ENCODE measurements around the gene RNF144B. TPM values are rescaled to one million over a fixed set of nuclear protein-coding genes. Genes with fewer than 3 reads are reported as not detected.

The RNF144B gene
- polyA plus RNA-seq, 2 of the 4 experiments (the other 2 are of a cell fraction) = 0.36 to 0.49 TPM

GRCh38 chr6:18349386-18349785, 37.8 kb upstream of the RNF144B start:
- no peak overlapping the region for H3K4me3 ChIP-seq
- ChIA-PET POLR2A (no interaction called here), CTCF (no interaction called here)
- TF ChIP-seq KDM1A (IDR thresholded peaks at IDR 0.05; ENCODE audit: low read depth) = no peak
- TF ChIP-seq SMC3 (IDR thresholded peaks at IDR 0.05) = no peak
- ATAC-seq (no peak), DNase-seq (ENCODE audit: low read depth in 1 of 2, low spot score in 1 of 2) (no peak), FAIRE-seq (no peak)
- no peaks in the 10 kb centered on the region for H3K4me1 ChIP-seq
- H3K27ac ChIP-seq = no peak overlapping the region
- no peaks in the 10 kb centered on the region for H3K9me3 ChIP-seq
- H3K4me2 ChIP-seq = no peak overlapping the region

- ChIA-PET CTCF (no interaction called here), POLR2A (no interaction called here)
- Histone ChIP-seq H3K4me1 (no peaks in the 10 kb centered on the region), H3K9me3 (no peaks in the 10 kb centered on the region), H3K4me3 (no peak overlapping the region), H3K4me2 (no peak overlapping the region), H3K27ac (no peak overlapping the region)
- DNase-seq (ENCODE audit: low read depth in 1 of 2, low spot score in 1 of 2) (no peak), ATAC-seq (no peak), FAIRE-seq (no peak)
- WGBS (ENCODE audit: missing lambda C conversion rate) = 73% methylated on average over 4 of the region's 4 CpGs
- TF ChIP-seq CBX8 (IDR thresholded peaks at IDR 0.05) = no peak
- TF ChIP-seq KDM5A (IDR thresholded peaks at IDR 0.05) = no peak
- no peak for TF ChIP-seq TP53 (CRISPR knock-in tag; IDR thresholded peaks at IDR 0.05)
- TF ChIP-seq EP300 (IDR thresholded peaks at IDR 0.05) = no peak
- TF ChIP-seq PHF8 (IDR thresholded peaks at IDR 0.05; ENCODE audit: borderline replicate concordance, low read depth) = no peak
- TF ChIP-seq TFCP2L1 (CRISPR knock-in tag; IDR thresholded peaks at IDR 0.05) = no peak
- TF ChIP-seq POLR2AphosphoS2 (conservative IDR thresholded peaks at IDR 0.05; ENCODE audit: low read length) = no peak
- no peak for TF ChIP-seq ZNF302 (CRISPR knock-in tag; IDR thresholded peaks at IDR 0.05)
- no peak for TF ChIP-seq USF2 (IDR thresholded peaks at IDR 0.05)
- no peak for TF ChIP-seq ATOH8 (CRISPR knock-in tag; IDR thresholded peaks at IDR 0.05; ENCODE audit: low read depth)
Measured at GRCh38 chr6:18350271-18350670, 36.9 kb upstream of the RNF144B start.

GRCh38 chr6:18350712-18351111, 36.4 kb upstream of the RNF144B start:
- ATAC-seq (no peak), FAIRE-seq (no peak), DNase-seq (ENCODE audit: low read depth in 1 of 2, low spot score in 1 of 2) (no peak)
- no peaks in the 10 kb centered on the region for H3K4me1 ChIP-seq
- TF ChIP-seq RFX5 (IDR thresholded peaks at IDR 0.05) = no peak
- TF ChIP-seq MAFK (IDR thresholded peaks at IDR 0.05; ENCODE audit: partially characterized antibody) = no peak
- no peak for TF ChIP-seq REST (IDR thresholded peaks at IDR 0.05)
- TF ChIP-seq PBX3 (IDR thresholded peaks at IDR 0.05) = no peak
- no peak for TF ChIP-seq NFE2L2 (conservative IDR thresholded peaks at IDR 0.05; ENCODE audit: low read length)
- TF ChIP-seq CBX2 (IDR thresholded peaks at IDR 0.05; ENCODE audit: borderline replicate concordance, low read depth) = no peak
- no peak for TF ChIP-seq CBX8 (IDR thresholded peaks at IDR 0.05)
- TF ChIP-seq MAX (IDR thresholded peaks at IDR 0.05) = no peak
- TF ChIP-seq JUNB (IDR thresholded peaks at IDR 0.05) = no peak
- TF ChIP-seq TP53 (CRISPR knock-in tag; IDR thresholded peaks at IDR 0.05) = no peak
- no peak for TF ChIP-seq MYC (IDR thresholded peaks at IDR 0.05; ENCODE audit: borderline replicate concordance, low read length)
- no peak for TF ChIP-seq JUN (IDR thresholded peaks at IDR 0.05)
- no peak for TF ChIP-seq CTCF (IDR thresholded peaks at IDR 0.05)
- no peak for TF ChIP-seq FOSL2 (IDR thresholded peaks at IDR 0.05)
- no peak for TF ChIP-seq FOSL2 (CRISPR knock-in tag; IDR thresholded peaks at IDR 0.05)
- H3K4me3 ChIP-seq = no peak overlapping the region
- POLR2A ChIA-PET = no interaction called here
- H3K27ac ChIP-seq = no peak overlapping the region
- no peak overlapping the region for H3K4me2 ChIP-seq
- WGBS (ENCODE audit: missing lambda C conversion rate) = 52% methylated on average over 3 of the region's 3 CpGs
- CTCF ChIA-PET = interaction anchor here (0.6 kb wide), 1 partner anchor 760 kb away, joined by 3 read pairs; no protein-coding TSS in a partner anchor
- H3K9me3 ChIP-seq = no peaks in the 10 kb centered on the region
